ENCODE measurements around the gene ULK3.
"Not testable (repeated sequence)": the region's sequence is repeated elsewhere in the genome, so short reads cannot be mapped to it uniquely, and the experiment has no call there.

ULK3 gene, protein sequence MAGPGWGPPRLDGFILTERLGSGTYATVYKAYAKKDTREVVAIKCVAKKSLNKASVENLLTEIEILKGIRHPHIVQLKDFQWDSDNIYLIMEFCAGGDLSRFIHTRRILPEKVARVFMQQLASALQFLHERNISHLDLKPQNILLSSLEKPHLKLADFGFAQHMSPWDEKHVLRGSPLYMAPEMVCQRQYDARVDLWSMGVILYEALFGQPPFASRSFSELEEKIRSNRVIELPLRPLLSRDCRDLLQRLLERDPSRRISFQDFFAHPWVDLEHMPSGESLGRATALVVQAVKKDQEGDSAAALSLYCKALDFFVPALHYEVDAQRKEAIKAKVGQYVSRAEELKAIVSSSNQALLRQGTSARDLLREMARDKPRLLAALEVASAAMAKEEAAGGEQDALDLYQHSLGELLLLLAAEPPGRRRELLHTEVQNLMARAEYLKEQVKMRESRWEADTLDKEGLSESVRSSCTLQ

DNA sequence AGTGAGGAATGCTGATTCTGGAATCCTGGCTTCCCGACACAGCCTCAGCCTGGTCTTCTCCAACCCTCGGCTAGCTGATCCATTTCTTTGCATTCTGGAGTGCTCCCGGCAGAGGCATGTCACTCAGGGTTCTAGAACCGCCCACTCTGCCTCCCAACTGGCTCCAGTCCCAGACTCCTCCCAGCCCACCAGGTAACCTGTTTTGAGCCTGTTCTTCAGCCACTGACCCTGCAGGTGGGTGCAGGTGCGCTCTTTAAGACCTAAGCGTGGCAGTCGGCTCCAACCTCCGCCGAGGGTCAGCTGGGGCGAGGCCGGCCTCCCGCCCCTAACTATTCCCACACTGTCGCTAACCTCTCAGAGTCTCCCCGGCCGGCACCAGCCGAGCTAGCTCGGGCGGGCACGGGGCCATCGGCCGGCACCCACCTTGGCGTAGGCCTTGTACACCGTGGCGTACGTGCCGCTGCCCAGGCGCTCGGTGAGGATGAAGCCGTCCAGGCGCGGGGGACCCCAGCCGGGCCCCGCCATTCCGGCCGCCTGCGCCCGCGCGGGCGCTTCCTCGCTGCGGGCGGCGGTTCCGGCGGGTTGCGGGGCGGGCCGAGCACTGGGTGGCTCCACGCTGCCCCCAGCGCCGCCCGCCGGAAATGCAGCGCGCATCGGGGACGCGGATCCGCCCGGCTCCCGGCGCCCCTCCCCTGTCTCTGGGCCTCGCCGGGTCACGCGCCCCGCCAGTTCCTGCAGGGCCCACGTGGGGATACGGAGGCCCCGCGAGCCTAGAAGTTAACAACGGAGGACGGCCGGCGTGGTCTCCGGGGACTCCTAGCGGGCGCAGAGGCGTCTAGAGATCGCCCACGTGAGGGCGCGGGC lies at the start of gene ULK3:
ULK3 (minus strand) TSS at position 576 of the 864 bp plus-strand sequence; CDS start at position 525, 51 bp downstream.
- DNase-seq (ENCODE audit: low read depth, low spot score) = peak; percentile 96

DNA sequence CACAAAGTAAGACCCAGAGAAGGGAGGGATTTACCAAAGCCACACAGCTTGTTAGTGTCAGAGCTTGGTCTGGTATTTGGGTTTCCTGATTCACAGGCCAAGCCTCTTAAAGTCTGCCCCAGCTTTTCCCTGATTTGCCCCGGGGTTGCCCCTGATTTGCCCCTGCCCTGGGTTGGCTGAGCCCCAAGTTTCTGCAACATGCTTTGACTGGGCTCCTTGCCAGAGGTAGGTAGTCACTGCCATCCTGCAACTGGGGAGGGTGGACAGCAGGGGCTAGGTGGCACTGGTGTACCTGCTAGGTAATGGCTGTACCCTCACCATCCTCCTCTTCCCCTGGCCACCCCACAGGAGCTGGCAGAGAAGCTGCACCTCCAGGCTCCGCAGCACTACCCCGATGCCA lies 49.4 kb upstream of the ULK3 start:
- no peak for DNase-seq (ENCODE audit: low read depth, low spot score)

DNA sequence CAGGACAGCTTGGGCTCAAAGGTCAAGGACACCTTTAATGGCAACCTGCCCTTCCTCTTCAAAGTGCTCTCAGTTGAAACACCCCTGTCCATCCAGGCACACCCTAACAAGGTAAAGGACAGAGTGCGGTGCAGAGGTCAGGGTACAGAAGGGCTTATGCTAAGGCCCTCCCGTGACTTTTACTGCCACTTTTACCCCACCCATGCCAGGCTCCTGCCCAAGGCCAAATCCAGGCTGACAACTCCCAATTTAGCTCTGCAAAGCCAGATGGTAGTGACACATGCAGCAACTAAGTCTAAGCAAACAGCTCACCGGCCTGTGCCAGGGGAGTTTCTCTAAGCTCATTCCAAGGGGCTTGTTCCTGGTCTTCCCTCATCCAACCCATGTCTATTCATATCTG lies 48.5 kb upstream of the ULK3 start:
- no peak for DNase-seq (ENCODE audit: low read depth, low spot score)

DNA sequence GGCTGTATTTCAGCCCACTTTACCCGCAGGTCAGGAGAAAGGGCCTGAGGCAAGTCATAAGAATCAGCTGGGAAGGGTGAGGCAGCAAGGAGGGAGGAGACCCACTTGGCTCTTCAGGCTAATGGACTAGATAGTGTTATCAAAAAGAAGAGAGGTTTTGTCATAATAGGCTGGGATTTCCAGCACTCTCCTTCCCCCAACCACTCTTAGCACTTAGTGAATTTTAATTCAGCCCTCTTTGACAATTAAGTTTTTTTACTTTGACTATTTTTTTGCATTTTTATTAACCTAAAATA lies 47.7 kb upstream of the ULK3 start:
- no peak for DNase-seq (ENCODE audit: low read depth, low spot score)

DNA sequence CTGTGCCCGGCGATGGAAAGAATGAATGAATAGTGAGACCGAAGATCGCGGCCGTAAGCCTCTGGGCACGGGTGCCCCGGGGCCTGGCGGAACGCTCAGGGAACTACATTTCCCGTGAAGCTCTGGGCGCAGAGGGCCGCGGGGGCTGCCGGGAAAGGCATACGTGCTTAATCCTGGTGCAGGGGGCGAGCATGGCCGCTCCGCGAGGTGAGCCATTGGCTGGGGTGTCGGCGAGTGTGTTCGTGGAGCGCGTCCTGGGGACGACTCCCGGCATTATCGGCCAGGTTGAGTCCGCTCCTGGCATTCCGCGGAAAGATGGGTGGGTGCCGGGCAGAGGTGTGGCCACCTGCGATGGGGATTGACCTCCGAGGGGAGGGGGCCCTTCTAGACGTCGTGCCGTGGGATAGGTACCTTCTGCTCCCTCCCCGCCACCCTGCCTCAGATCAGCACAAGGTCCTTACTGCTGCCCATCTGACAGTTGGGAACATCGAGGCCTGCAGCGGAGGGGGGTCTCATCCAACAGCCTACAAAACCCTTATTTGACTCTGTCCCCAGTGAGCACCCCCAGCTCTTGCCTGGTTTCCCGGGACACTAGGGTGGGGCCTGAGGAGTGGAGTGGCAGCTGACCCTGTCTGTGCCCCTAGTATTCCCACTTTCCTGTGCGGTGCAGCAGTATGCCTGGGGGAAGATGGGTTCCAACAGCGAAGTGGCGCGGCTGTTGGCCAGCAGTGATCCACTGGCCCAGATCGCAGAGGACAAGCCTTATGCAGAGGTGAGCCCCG lies 47.1 kb upstream of the ULK3 start, which contains the start of gene MPI:
MPI (plus strand) TSS at position 160 of the 782 bp plus-strand sequence; CDS start at position 192, 32 bp downstream.
- DNase-seq (ENCODE audit: low read depth, low spot score) = peak; percentile 93

DNA sequence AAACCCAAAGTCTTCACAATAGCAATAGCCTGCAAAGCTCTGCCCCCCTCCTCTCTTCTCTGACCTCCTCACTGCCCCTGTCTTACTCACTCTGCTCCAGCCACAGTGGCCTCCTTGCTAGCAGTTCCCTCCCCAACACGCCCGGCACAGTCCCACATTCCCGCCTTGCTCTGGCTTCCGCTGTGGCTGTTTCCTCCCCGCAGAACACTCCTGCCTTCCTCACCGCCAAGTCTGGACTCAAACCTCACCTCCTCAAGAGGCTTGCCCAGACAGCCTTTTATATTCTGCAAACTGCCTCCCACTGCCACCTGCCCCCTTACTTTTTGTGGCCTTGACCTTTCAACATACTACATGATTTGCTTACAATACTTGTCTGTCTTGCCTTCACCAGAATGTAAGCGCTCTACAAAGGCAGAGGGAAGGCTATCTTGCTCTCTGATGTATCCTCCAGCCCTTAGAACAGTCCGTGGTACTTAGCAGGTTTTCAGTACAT lies 46.5 kb upstream of the ULK3 start:
- peak; percentile 68 for DNase-seq (ENCODE audit: low read depth, low spot score)

DNA sequence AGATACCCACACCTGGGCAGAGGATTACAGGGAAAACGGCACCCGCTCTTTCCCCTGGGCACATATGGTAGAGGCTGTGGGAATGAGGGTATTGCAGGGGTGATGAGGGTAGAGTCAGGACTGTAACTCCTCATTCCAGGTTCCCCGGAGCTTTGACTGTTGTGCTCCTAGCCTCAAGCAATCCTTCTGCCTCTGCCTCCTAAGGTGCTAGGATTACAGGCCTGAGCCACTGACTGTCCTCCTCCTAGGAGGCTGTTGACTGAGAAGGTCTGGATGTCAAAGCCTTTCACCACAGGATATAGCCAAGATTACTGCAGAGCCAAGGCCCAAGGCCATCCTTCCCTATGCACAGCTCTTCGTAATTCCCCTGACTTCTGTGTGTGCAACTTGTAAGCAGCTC lies 45.8 kb upstream of the ULK3 start:
- DNase-seq (ENCODE audit: low read depth, low spot score) = no peak

DNA sequence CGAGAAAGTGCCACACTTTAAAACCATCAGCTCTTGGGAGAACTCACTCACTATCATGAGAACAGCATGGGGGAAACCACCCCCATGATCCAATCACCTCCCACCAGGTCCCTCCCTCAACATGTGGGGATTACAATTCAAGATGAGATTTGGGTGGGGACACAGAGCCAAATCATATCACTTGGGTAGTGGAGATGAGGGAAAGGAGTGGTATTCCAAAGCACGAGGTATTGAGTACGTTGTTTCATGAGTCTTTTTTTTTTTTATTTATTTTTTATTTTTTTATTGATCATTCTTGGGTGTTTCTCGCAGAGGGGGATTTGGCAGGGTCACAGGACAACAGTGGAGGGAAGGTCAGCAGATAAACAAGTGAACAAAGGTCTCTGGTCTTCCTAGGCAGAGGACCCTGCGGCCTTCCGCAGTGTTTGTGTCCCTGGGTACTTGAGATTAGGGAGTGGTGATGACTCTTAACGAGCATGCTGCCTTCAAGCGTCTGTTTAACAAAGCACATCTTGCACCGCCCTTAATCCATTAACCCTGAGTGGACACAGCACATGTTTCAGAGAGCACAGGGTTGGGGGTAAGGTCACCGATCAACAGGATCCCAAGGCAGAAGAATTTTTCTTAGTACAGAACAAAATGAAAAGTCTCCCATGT lies 44.7 kb upstream of the ULK3 start:
- not testable (repeated sequence) for DNase-seq (ENCODE audit: low read depth, low spot score)

DNA sequence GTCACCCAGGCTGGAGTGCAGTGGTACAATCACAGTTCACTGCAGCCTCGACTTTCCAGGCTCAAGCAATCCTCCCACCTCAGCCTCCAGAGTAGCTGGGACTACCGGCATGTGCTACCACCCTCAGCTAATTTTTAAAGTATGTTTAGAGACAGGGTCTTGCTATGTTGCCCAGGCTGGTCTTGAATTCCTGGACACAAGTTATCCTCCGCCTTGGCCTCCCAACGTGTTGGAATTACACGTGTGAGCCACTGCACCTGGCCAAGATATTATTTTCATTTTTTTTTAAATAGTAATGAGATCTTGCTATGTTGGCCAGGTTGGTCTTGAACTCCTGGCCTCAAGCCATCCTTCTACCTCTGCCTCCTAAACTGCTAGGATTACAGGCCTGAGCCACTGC lies 42.5 kb upstream of the ULK3 start:
- no peak for DNase-seq (ENCODE audit: low read depth, low spot score)

DNA sequence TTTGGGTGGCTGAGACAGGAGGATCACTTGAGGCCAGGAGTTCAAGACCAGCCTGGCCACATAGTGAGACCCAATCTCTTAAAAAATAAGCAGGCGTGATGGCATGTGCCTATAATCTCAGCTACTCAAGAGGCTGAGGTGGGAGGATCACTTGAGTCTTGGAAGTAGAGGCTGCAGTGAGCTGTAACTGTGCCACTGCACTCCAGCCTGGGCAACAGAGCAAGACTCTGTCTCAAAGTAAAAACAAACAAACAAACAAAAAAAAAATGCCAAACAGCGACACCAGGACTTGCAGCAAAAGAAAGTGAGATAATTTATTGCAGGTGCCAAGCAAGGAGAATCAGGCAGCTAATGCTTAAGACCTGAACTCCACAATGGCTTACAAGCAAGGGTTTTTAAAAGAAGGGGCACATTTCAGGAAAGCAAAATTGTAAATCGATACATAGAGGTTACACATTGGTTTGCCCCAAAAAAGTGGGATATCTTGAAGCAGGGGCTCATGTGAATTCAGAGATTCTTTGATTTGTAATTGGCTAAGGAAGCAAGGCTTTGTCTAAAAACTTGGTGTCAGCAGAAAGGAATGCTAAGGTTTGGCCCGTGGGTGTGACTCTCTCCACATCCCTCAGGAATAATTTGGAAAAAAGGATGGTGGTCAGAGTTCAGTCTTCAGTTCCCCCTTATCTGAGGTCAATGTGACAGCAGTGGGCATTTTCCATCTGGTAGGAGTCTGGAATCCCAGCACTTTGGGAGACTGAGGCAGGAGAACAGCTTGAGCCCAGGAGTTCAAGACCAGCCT lies 41.7 kb upstream of the ULK3 start:
- peak; percentile 60 for DNase-seq (ENCODE audit: low read depth, low spot score)

DNA sequence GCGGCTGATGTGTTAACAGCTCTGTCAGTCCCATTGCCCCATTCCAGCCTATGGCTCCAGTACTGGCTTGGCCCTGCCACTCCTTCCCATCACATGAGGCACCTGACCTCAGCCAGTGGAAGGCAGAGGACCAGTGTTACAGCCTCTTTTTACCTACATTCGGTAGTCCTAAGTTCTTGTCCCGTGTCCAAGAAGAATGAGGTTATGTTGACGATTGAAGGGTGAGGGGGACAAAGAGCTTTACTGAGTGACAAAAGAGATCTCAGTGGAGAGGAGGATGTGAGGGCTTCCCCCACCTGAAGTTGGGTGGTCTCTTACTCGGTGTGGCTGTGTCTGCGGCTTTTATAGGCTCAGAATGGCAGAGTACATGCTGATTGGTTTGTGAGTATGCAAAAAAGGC lies 39.6 kb upstream of the ULK3 start:
- no peak for DNase-seq (ENCODE audit: low read depth, low spot score)

DNA sequence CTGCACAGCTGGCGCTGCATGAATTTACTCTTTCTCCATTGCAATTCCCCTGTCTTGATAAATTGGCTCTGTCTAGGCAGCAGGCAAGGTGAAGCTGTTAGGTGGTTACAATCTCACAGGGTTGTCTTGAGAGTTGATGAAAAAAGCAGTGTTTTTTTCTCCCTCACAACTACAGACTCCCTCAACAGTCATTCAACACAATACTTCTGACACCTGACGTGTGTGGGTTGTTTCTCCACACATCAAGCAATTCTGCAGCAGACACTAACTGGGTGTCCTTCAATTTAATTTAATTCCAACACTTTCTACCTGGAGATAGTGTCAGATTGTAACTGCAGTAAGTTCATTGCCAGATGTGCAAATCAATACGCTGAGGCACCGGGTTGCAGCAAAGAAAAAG lies 35.3 kb upstream of the ULK3 start:
- no peak for DNase-seq (ENCODE audit: low read depth, low spot score)

DNA sequence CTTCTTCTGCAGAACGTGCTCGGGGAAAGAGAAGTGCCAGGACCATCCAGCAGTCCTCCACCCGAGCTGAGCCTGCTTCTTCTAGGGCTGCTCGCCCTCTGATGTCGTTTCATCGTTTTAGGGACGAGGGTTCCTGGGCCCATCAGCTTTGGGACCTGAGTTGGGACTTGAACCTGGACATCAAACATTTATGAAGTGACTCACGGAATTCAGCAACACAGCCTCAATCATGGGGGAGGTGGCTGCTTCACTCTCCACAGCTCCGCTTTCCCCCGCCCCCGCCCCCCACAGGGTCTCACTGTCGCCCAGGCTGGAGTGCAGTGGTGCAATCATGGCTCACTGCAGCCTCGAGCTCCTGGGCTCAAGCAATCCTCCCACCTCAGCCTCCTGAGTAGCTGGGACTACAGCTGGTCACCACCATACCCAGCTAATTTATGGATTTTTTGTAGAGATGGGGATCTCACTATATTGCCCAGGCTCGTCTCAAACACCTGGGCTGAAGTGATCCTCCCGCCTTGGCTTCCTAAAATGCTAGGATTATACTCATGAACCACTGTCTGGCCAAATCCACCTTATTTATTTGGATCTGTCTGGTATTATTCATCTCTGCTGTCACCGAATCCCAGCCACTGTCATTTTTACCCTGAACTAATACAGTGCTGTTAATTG lies 30.9 kb upstream of the ULK3 start:
- DNase-seq (ENCODE audit: low read depth, low spot score) = peak; percentile 36

DNA sequence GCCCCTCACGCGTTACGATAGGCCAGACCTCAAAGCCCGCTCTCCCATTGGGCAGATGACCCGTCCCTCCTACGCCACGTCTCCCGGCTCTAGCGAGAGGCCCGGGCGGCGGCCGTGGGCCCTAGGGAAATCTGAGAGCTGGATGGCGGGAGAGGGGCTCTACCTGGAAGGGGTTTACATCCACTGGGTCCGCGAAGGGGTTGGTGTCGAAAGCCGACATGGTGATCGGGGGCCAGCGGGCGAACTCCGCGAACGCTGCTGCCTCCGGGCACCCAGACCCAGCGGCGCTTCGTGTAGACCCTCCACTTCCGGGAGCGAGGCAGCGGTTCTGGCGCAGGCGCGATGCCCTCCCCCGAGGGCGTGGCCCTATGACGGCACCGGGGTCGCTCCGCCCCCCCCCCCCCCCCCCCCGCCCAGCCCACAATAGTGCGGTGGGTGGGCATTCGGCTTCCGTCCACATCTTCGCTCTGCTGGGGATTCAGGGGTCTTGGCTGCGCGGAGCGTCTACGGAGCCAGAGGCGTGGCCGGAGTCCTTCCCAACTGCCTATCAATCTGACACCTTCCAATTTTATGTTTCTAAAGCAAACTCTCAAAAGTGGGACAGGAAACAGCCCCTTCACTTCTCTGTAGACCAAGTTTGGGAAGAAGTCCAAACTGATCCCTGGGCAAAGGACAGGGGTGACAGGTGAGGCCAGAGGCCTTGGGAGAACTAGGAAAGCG lies 30.2 kb upstream of the ULK3 start, which contains the start of gene SCAMP2:
SCAMP2 (minus strand) TSS at position 330 of the 720 bp plus-strand sequence; CDS start at position 220, 110 bp downstream.
- peak; percentile 97 for DNase-seq (ENCODE audit: low read depth, low spot score)

DNA sequence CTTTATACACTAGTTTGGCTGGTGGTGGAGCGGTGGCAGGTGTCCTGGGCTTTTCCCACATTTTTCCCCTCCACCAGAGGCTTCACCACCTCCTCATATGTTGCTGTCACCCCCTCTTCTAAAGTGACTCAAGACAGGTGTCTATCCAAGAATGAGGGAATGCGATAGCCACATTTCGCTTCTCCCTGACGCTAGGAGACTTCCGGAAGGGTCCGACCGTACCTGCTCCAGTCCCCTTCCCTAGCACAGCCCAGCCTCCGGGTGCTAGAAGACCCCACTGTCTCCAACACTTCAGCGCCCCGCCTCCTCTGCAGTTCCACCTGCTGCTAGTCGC lies 29.7 kb upstream of the ULK3 start:
- no peak for DNase-seq (ENCODE audit: low read depth, low spot score)

DNA sequence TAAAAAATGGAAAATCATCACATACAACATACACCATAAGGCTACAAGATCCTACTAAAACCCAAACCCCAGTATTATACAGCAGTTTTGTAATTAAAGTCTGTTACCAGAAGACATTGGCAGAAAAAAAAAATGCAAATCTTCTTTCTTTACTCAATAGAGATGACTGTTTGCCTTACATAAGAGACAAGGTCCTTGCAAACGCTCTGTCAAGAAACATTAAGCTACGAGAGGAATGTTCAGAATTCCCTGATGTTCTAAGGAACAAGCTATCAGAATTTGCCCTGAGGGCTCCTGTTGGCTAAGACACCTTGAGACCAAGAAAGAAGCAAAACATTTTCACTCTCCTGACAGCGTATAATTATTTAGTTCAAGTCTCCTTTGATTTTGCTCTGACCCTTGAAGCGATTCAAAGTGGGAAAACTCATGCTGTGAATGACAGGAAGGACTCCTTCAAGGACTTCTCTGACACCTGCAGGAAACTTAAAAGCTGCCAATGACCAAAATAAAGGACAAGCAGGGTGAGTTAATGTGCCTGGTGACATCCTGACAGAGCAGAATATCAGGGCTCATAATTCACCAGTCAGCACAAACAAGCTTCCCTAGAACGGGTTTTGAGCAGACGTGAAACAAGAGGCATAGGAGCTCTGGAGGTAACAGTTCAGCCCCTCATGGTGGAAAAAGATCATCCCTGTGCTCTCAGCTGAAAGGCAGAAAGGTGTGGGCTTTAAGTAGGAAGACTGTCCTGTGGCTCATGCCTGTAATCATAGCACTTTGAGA lies 27.7 kb upstream of the ULK3 start:
- DNase-seq (ENCODE audit: low read depth, low spot score) = no peak

DNA sequence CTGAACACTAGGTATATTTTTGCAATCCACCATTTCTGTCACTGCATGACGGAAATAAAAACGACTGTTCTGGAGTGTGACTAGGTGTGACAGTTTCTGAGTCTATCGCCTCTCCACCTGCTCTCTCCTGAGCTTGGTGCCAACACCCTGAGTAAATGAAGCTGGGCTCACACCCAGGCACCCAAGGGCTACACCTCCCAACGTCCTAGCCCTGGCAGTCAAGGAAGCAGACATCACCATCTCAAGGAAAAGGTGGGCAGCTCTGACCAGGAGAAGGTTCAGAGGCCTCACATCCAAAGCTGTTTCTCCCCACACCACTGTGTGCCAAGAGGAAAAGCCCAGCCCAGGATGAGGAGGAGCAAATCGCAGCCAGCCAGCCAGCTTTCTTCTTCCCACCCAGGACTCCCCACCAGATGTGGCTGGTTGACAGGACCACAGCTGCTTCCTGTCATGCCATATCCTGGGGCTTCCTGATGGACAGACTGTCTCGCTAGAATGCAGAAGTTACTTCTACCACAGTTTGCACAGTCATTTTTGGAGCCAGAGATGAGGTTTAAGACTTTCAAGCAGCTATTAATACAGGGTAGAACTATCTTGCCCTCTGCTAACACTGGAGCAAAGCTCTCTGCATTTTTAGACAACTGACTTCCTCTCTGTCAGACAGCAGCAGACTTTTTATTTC lies 26.9 kb upstream of the ULK3 start:
- no peak for DNase-seq (ENCODE audit: low read depth, low spot score)

DNA sequence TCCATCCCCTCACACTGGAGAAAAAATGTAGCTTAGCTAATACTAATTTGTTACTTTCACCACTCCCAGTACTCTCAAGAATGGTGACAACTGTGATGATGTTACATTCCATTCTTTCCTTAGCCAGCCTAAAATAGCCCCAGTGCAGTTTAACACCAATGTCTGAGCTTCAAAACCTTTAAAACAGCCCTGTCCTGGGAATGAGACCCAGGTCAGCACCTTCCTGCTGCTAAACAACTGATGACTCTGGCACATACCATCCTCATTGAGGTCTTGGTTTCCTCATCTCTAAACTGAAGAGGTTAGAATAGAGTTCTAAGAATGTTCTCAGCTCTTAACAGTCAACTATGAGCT lies 26.4 kb upstream of the ULK3 start:
- DNase-seq (ENCODE audit: low read depth, low spot score) = no peak
